HG02884 (cell line): ENCODE measurements around the gene KIZ.

ENCODE experiments used
- ATAC-seq: cut with Tn5 transposase; IDR thresholded peaks from one replicate; pipeline ENCODE4 v1.9.1; 2021; ENCODE audit warnings: mild to moderate bottlenecking, moderate library complexity; ENCODE audit not compliant: unreplicated experiment

KIZ gene

GRCh38 chr20:21125849-21126580 is at the start of gene KIZ:
Gene KIZ, plus strand, starts transcription at chr20:21126082. Its CDS starts 34 bp downstream, at chr20:21126116.
- ATAC-seq = peak; percentile 96

- no peak for ATAC-seq
These were observed 48.0 kb upstream of the KIZ start for GRCh38 chr20:21077809-21078345.

GRCh38 chr20:21082584-21082983 is 43.3 kb upstream of the KIZ start:
- no peak for ATAC-seq

GRCh38 chr20:21083825-21084325 is 42.0 kb upstream of the KIZ start:
- no peak for ATAC-seq

- no peak for ATAC-seq
These were observed 37.9 kb upstream of the KIZ start for GRCh38 chr20:21087862-21088540.

- ATAC-seq = no peak
These were observed 36.5 kb upstream of the KIZ start for GRCh38 chr20:21089391-21089790.

GRCh38 chr20:21090111-21090618 is 35.7 kb upstream of the KIZ start:
- ATAC-seq = no peak

- no peak for ATAC-seq
These were observed 35.2 kb upstream of the KIZ start for GRCh38 chr20:21090721-21091120.

GRCh38 chr20:21092806-21093205 is 33.1 kb upstream of the KIZ start:
- ATAC-seq = no peak

- no peak for ATAC-seq
These were observed 29.4 kb upstream of the KIZ start for GRCh38 chr20:21096321-21097043.

- ATAC-seq = peak; percentile 44
These were observed 25.9 kb upstream of the KIZ start for GRCh38 chr20:21099751-21100577.

- no peak for ATAC-seq
These were observed 25.1 kb upstream of the KIZ start for GRCh38 chr20:21100578-21101452.

GRCh38 chr20:21101453-21101931 is 24.4 kb upstream of the KIZ start:
- ATAC-seq = no peak

- no peak for ATAC-seq
These were observed 23.8 kb upstream of the KIZ start for GRCh38 chr20:21101932-21102575.

GRCh38 chr20:21102603-21103311 is 23.1 kb upstream of the KIZ start:
- no peak for ATAC-seq

GRCh38 chr20:21103582-21104465 is 22.1 kb upstream of the KIZ start:
- no peak for ATAC-seq

- ATAC-seq = no peak
These were observed 21.5 kb upstream of the KIZ start for GRCh38 chr20:21104466-21104761.
